ENCODE measurements around the gene CHID1. TPM values are rescaled to one million over a fixed set of nuclear protein-coding genes. Genes with fewer than 3 reads are reported as not detected.
A peak's percentile ranks its signal among the peaks of the same experiment; 100 is the strongest.

Gene CHID1
- total and polyA plus RNA-seq, 5 experiments from 2014 or later, result 50.2 to 61.5 (median 54.7) TPM

- Mint-ChIP-seq H3K4me3 (no peak overlapping the region), H3K36me3 (peaks cover 6 to 69% (median 28%) of the 10 kb centered on the region in 3 donors), H3K4me1 (peaks cover 14 to 40% (median 26%) of the 10 kb centered on the region in 4 donors), H3K9me3 (peaks cover 0 to 15% (median 5%) of the 10 kb centered on the region in 9 donors), H3K27me3 (no peaks in the 10 kb centered on the region), H3K27ac (no peak overlapping the region)
- DNase-seq (no peak), ATAC-seq (no peak)
- POLR2A ChIA-PET, result no interaction called here
Measured at GRCh38 chr11:947744-948143, 37.1 kb upstream of the CHID1 start.

GRCh38 chr11:945986-946385, 35.4 kb upstream of the CHID1 start:
- no peak for ATAC-seq
- POLR2A ChIA-PET, result no interaction called here
- peaks cover 0 to 15% (median 5%) of the 10 kb centered on the region in 9 donors for H3K9me3 Mint-ChIP-seq
- H3K27me3 Mint-ChIP-seq, result no peaks in the 10 kb centered on the region
- H3K4me3 Mint-ChIP-seq, result no peak overlapping the region
- H3K27ac Mint-ChIP-seq, result no peak overlapping the region
- peaks cover 6 to 78% (median 28%) of the 10 kb centered on the region in 3 donors for H3K36me3 Mint-ChIP-seq
- no peak for DNase-seq
- H3K4me1 Mint-ChIP-seq, result peaks cover 15 to 40% (median 25%) of the 10 kb centered on the region in 4 donors

DNA sequence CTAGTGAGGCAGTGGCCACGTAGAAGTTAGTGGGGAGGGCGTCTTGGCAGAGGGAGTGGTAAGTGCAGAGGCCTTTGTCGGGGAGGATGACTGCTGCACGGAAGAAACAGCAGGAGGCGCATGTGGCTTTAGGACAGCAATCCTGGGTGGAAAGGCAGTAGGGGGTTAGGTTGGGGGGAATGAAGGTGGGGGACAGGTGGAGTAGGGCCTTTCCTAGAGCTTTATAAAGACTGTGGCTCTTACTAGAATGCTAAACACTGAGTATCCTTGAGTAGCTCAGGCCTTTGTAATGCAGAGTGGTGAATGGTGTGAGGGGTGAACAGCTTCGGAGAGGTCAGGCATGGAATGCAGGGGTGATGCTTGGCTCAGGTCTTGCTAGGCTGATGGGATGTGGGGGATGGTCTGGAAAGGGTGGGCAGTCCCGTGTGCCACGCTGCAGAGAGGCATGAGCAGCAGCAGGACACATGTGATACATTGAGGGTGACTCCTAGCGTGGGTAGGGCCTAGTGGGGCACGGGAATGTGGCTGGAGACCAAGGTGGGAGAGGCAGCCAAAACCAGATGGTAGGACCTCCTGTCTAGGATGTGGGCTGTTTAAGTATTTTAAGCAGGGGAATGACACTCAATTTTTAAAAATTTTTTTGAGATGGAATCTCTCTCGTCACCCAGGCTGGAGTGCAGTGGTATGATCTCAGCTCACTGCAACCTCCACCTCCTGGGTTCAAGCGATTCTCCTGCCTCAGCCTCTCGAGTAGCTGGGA, 34.3 kb upstream of the CHID1 start:
- peak overlapping the region in 5 of 10 donors; percentile 11 to 65 (median 31) for H3K27ac Mint-ChIP-seq
- H3K36me3 Mint-ChIP-seq, result peaks cover 6 to 71% (median 23%) of the 10 kb centered on the region in 3 donors
- POLR2A ChIA-PET, result interaction anchor here (1.1 kb wide), 1 partner anchor 17 kb away, joined by 3 read pairs; no protein-coding TSS in a partner anchor
- DNase-seq (peak in 1 of 10 donors; percentile 1), ATAC-seq (no peak)
- peaks cover 24 to 48% (median 36%) of the 10 kb centered on the region in 4 donors for H3K4me1 Mint-ChIP-seq
- no peaks in the 10 kb centered on the region for H3K27me3 Mint-ChIP-seq
- H3K4me3 Mint-ChIP-seq, result peak overlapping the region in 1 of 10 donors; percentile 10
- peaks cover 0 to 14% (median 5%) of the 10 kb centered on the region in 9 donors for H3K9me3 Mint-ChIP-seq

DNA sequence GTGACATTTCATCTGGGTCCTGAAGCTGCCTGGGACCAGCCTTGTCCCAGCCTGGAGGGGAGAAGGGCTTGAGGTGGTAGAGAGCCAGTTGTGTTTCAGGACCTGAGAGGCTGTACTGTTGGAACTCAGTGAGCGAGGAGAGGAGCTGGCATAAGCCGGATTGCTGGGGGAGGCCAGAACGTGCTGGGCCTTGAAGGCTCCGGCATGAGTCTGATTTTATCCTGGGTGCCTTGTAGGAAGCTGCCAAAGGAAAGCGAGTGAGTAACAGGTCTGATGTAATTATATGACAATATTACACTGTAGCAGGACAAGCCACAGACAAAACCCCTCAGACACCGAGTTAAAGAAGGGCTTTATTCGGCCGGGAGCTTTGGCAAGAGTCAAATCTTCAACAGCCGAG, 32.2 kb upstream of the CHID1 start:
- no peak for ATAC-seq
- POLR2A ChIA-PET, result interaction anchor here (0.6 kb wide), 1 partner anchor 594 kb away, joined by 4 read pairs; no protein-coding TSS in a partner anchor
- peaks cover 0 to 3% (median 0%) of the 10 kb centered on the region in 9 donors for H3K9me3 Mint-ChIP-seq
- no peaks in the 10 kb centered on the region for H3K27me3 Mint-ChIP-seq
- no peak overlapping the region for H3K4me3 Mint-ChIP-seq
- peaks cover 6 to 71% (median 7%) of the 10 kb centered on the region in 3 donors for H3K36me3 Mint-ChIP-seq
- H3K27ac Mint-ChIP-seq, result peak overlapping the region in 2 of 10 donors; percentile 48 to 59
- peak in 1 of 10 donors; percentile 48 for DNase-seq
- H3K4me1 Mint-ChIP-seq, result peaks cover 30 to 64% (median 49%) of the 10 kb centered on the region in 4 donors

- peak overlapping the region in 9 of 10 donors; percentile 25 to 77 (median 66) for H3K4me3 Mint-ChIP-seq
- POLR2A ChIA-PET, result interaction anchor here (0.5 to 1.2 kb wide), 2 partner anchors 12 to 145 kb away, joined by 3 read pairs; no protein-coding TSS in a partner anchor
- peak in 1 of 2 donors; percentile 9 for ATAC-seq
Measured at GRCh38 chr11:940496-941135, 30.0 kb upstream of the CHID1 start.

GRCh38 chr11:937841-938261, 27.2 kb upstream of the CHID1 start:
- Mint-ChIP-seq H3K4me1 (peaks cover 33 to 78% (median 66%) of the 10 kb centered on the region in 4 donors), H3K4me3 (peak overlapping the region in 7 of 10 donors; percentile 15 to 56 (median 44)), H3K27me3 (no peaks in the 10 kb centered on the region), H3K27ac (peak overlapping the region in 6 of 10 donors; percentile 43 to 69 (median 53)), H3K36me3 (peaks cover 0 to 38% (median 0%) of the 10 kb centered on the region in 3 donors), H3K9me3 (no peaks in the 10 kb centered on the region)
- peak in 1 of 2 donors; percentile 54 for ATAC-seq
- no peak for DNase-seq
- POLR2A ChIA-PET, result interaction anchor here (0.6 kb wide), 1 partner anchor 124 kb away, joined by 3 read pairs; no protein-coding TSS in a partner anchor

More at GRCh38 chr11:940496-941135, 30.0 kb upstream of the CHID1 start:
- no peaks in the 10 kb centered on the region for H3K9me3 Mint-ChIP-seq
- H3K27me3 Mint-ChIP-seq, result no peaks in the 10 kb centered on the region
- H3K27ac Mint-ChIP-seq, result peak overlapping the region; percentile 53 to 94 (median 78)
- peaks cover 32 to 76% (median 61%) of the 10 kb centered on the region in 4 donors for H3K4me1 Mint-ChIP-seq
- peaks cover 3 to 51% (median 6%) of the 10 kb centered on the region in 3 donors for H3K36me3 Mint-ChIP-seq
- no peak for DNase-seq

DNA sequence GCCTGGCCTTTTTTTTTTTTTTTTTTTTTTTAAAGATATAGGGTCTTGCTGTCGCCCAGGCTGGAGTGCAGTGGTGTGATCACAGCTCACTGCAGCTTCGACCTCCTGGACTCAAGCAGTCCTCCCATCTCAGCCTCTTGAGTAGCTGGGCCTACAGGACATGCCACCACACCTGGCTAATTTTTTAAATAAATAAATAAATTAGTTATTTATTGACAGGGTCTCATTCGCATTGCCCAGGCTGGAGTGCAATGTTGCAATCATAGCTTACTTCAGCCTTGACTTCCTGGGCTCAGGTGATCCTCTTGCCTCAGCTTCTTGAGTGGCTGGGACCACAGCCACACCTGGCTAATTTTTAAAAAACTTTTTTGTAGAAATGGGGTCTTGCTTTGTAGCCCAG, 25.6 kb upstream of the CHID1 start:
- H3K36me3 Mint-ChIP-seq, result peaks cover 0 to 35% (median 0%) of the 10 kb centered on the region in 3 donors
- peak overlapping the region in 2 of 10 donors; percentile 29 to 63 for H3K27ac Mint-ChIP-seq
- H3K4me1 Mint-ChIP-seq, result peaks cover 38 to 85% (median 69%) of the 10 kb centered on the region in 4 donors
- no peak for ATAC-seq
- no peaks in the 10 kb centered on the region for H3K9me3 Mint-ChIP-seq
- POLR2A ChIA-PET, result interaction anchor here (1.2 kb wide), 1 partner anchor 25 kb away, joined by 4 read pairs; the partner anchor contains the start of gene CHID1
- H3K4me3 Mint-ChIP-seq, result peak overlapping the region in 4 of 10 donors; percentile 36 to 54 (median 42)
- no peak for DNase-seq
- no peaks in the 10 kb centered on the region for H3K27me3 Mint-ChIP-seq

DNA sequence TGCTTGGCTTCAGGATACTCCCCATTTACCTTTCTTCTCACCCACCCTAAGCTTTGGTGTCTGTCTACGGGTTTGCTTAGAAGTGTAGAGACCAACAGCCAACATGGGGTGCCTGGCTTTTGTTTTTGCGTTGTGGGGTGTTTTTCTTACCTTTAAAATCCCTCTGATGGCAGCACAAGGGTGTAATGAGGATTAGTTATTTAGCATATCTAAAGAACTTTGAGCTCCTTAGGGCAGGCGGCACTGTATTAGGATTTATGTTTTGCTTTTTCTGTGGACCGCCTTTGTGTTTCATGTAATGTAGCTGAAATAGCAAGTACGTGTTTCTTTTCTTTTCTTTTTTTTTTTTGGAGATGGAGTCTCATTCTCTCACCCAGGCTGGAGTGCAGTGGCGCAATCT, 23.9 kb upstream of the CHID1 start:
- H3K27me3 Mint-ChIP-seq, result no peaks in the 10 kb centered on the region

DNA sequence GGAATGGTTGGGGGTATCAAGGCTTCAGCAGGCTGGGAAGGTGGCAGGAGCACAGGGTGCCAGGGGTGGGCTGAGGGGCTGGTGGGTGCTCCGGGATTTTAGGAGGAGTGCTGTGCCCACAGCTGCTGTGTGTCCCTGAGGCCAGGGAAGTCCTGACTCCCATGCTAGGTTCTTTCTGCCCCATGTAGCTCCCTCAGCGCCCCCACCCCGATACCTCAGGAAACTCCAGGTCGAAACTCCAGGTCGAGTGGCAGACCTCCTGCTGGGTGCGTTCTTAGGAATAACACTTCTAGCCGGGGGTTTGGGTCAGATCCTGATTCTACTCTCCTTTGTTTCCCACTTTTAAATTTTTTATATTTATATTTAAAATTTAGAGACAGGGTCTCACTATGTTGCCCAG, 23.3 kb upstream of the CHID1 start:
- ATAC-seq (no peak), DNase-seq (no peak)
- POLR2A ChIA-PET, result interaction anchor here (0.5 to 0.7 kb wide), 2 partner anchors 86 to 91 kb away, joined by 3 read pairs; no protein-coding TSS in a partner anchor
- peaks cover 0 to 33% (median 0%) of the 10 kb centered on the region in 3 donors for H3K36me3 Mint-ChIP-seq
- no peaks in the 10 kb centered on the region for H3K9me3 Mint-ChIP-seq
- peaks cover 33 to 86% (median 65%) of the 10 kb centered on the region in 4 donors for H3K4me1 Mint-ChIP-seq
- H3K4me3 Mint-ChIP-seq, result peak overlapping the region in 8 of 10 donors; percentile 21 to 80 (median 69)
- peak overlapping the region in 6 of 10 donors; percentile 36 to 86 (median 56) for H3K27ac Mint-ChIP-seq
- H3K27me3 Mint-ChIP-seq, result no peaks in the 10 kb centered on the region

More for the DNA sequence above, 23.9 kb upstream of the CHID1 start:
- Mint-ChIP-seq H3K4me3 (peak overlapping the region in 8 of 10 donors; percentile 4 to 59 (median 44)), H3K9me3 (no peaks in the 10 kb centered on the region), H3K4me1 (peaks cover 32 to 84% (median 63%) of the 10 kb centered on the region in 4 donors), H3K36me3 (peaks cover 0 to 34% (median 0%) of the 10 kb centered on the region in 3 donors), H3K27ac (peak overlapping the region in 3 of 10 donors; percentile 16 to 61 (median 28))
- POLR2A ChIA-PET, result interaction anchor here (0.7 kb wide), 1 partner anchor 86 kb away, joined by 3 read pairs; no protein-coding TSS in a partner anchor
- ATAC-seq (no peak), DNase-seq (no peak)

- Mint-ChIP-seq H3K36me3 (peaks cover 0 to 32% (median 0%) of the 10 kb centered on the region in 3 donors), H3K4me1 (peaks cover 37 to 88% (median 69%) of the 10 kb centered on the region in 4 donors), H3K27me3 (no peaks in the 10 kb centered on the region), H3K4me3 (peak overlapping the region in 9 of 10 donors; percentile 19 to 80 (median 67)), H3K27ac (peak overlapping the region; percentile 18 to 86 (median 61)), H3K9me3 (no peaks in the 10 kb centered on the region)
- DNase-seq (peak in 2 of 10 donors; percentile 15 to 17), ATAC-seq (peak; percentile 14 to 30)
- POLR2A ChIA-PET, result interaction anchor here (0.5 to 1.0 kb wide), 2 partner anchors 29 to 90 kb away, joined by 3 to 5 read pairs; no protein-coding TSS in a partner anchor
Measured at GRCh38 chr11:933142-933851, 22.7 kb upstream of the CHID1 start.

- DNase-seq (no peak), ATAC-seq (no peak)
- Mint-ChIP-seq H3K27me3 (no peaks in the 10 kb centered on the region), H3K4me1 (peaks cover 30 to 88% (median 69%) of the 10 kb centered on the region in 4 donors), H3K9me3 (no peaks in the 10 kb centered on the region), H3K36me3 (peaks cover 0 to 28% (median 0%) of the 10 kb centered on the region in 3 donors), H3K27ac (peak overlapping the region in 6 of 10 donors; percentile 31 to 87 (median 46)), H3K4me3 (peak overlapping the region in 8 of 10 donors; percentile 6 to 80 (median 64))
- POLR2A ChIA-PET, result no interaction called here
Measured at GRCh38 chr11:932435-932834, 21.8 kb upstream of the CHID1 start.

Measured in naive thymus-derived CD8-positive, alpha-beta T cell (primary cell).